ENCODE data around the gene ACSM3.

- TF ChIP-seq CTCF (IDR thresholded peaks at IDR 0.05; ENCODE audit: low read depth, low read length) (no peak), MAX (IDR thresholded peaks at IDR 0.05; ENCODE audit: low read depth, low read length) (no peak), POLR2A (IDR thresholded peaks at IDR 0.05; ENCODE audit: extremely low read depth, insufficient read length) (no peak)
Measured at GRCh38 chr16:20833086-20833485, 69.3 kb downstream of the ACSM3 start.

Data from NB4 (cell line).